Activated naive CD8-positive, alpha-beta T cell treated with anti-CD3 and anti-CD28 coated beads, Interleukin-2, amount 10 ng/mL, durations not matched to agents 7 days and 5 days (primary cell): ENCODE data around the gene UVSSA. TPM values are rescaled to one million over a fixed set of nuclear protein-coding genes. Genes with fewer than 3 reads are reported as not detected.
"Not testable (repeated sequence)": the region's sequence is repeated elsewhere in the genome, so short reads cannot be mapped to it uniquely, and the experiment has no call there.

ENCODE experiments used
- ATAC-seq: fragments of 150-1000 bp; cut with Tn5 transposase; one replicate; pipeline ENCODE4 v1.10.0; 2021; ENCODE audit warnings: low read depth, moderate library complexity
- POLR2A ChIA-PET: fragments of 350-600 bp; sonication (Branson Sonifier 250); formaldehyde crosslinking; loops from one replicate; lab custom pipeline; 2021; ENCODE audit warnings: antibody characterized with exemption; lab: Charles Lee
- DNase-seq: peaks from one replicate; pipeline ENCODE4 v3.0.0; 2021
- H3K27ac Mint-ChIP-seq: one replicate; pipeline ENCODE4 v1.8.0; 2022; ENCODE audit warnings: mild to moderate bottlenecking, mixed read lengths
- H3K27me3 Mint-ChIP-seq: one replicate; pipeline ENCODE4 v1.8.0; 2022; ENCODE audit warnings: mild to moderate bottlenecking, moderate library complexity, mixed read lengths
- H3K36me3 Mint-ChIP-seq: one replicate; pipeline ENCODE4 v1.8.0; 2021; ENCODE audit warnings: mild to moderate bottlenecking, mixed read lengths
- H3K4me1 Mint-ChIP-seq: one replicate; pipeline ENCODE4 v1.8.0; 2021; ENCODE audit warnings: mixed read lengths
- H3K4me3 Mint-ChIP-seq: one replicate; pipeline ENCODE4 v1.8.0; 2022; ENCODE audit warnings: mild to moderate bottlenecking, moderate library complexity, mixed read lengths
- H3K9me3 Mint-ChIP-seq: one replicate; pipeline ENCODE4 v1.8.0; 2021; ENCODE audit warnings: mixed read lengths
- total RNA-seq, 2 experiments: library from RNA; stranded (reverse); gene quantifications; one replicate each; pipeline ENCODE4 v1.2.3, GENCODE V29; 2021

The UVSSA gene
- total RNA-seq, 2 experiments from 2014 or later, result 30.0 to 30.9 TPM

DNA sequence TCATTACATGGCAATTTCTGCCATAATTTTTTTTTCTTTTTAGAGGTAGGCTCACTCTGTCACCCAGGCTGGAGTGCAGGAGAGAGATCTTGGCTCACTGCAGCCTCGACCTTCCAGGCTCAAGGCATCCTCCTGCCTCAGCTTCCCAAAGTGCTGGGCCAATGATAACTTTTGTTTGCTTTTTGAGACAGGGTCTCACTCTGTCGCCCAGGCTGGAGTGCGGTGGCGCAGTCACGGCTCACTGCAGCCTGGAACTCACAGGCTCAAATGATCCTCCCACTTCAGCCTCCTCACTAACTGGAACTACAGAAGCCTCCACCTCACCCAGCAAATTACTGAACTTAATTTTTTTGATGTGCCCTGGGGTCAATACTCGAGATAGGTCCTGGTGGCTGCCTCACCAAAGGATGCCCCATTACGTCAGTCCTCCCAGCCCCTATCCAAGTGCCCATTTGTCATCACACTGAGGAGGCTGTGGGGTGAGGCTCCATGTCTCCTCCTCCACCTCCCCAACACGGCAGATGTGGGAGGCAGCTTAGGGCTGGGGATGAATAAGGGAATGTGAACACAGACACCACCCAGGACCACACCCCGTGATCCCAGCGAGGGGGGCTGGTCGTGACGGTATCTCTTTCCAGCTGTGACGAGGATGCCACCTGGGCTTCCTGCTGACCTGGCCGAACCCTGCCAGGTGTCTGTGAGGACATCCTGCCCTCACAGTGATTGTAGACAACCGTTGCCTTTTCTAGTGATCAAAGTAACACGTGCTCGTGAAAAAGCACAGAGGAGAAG is 71.7 kb downstream of the UVSSA start:
- no peak for ATAC-seq
- POLR2A ChIA-PET, result no interaction called here
- Mint-ChIP-seq H3K36me3 (no peaks in the 10 kb centered on the region), H3K27me3 (peaks cover 13% of the 10 kb centered on the region), H3K27ac (no peak overlapping the region), H3K4me3 (no peak overlapping the region), H3K9me3 (no peaks in the 10 kb centered on the region), H3K4me1 (no peaks in the 10 kb centered on the region)
- DNase-seq, result no peak

DNA sequence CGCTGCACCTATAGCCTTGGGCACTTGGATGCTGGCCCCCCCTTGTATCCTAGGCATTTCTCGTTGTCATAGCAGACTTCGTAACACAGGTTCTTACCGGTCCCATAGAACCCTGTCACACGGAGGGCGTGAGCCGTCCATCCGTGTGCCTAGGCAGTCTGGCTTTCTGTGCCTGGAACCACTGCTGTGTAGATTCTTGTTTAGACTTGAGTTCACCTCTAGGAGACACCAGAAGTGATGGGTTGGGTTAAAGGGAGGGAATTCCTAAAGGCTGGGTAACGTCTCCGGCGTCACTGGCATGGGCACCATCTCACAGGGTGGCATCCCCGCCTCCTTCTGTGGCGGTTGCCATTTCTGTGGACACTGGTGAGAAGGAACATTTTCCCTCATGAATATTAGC is 72.7 kb downstream of the UVSSA start:
- Mint-ChIP-seq H3K9me3 (no peaks in the 10 kb centered on the region), H3K4me1 (no peaks in the 10 kb centered on the region)

DNA sequence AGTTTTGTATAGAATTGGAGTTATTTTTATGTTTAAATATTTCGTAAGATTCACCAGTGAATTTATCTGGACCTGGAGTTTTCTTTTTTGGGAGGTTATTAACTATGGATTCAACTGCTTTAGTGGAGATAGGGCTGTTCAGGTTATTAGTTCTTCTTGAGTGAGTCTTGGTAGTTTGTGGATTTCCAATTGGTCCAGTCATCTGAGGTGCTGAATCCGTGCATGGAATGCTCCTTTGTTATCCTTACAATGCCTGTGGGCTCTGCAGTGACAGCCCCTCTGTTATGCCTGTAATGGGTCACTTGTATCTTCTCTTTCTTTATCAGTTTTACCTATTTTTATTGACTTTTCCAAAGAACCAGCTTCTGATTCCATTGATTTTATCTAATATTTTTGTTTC is 74.6 kb downstream of the UVSSA start:
- Mint-ChIP-seq H3K9me3 (no peaks in the 10 kb centered on the region), H3K4me1 (no peaks in the 10 kb centered on the region), H3K4me3 (no peak overlapping the region), H3K27ac (no peak overlapping the region), H3K27me3 (peaks cover 9% of the 10 kb centered on the region), H3K36me3 (no peaks in the 10 kb centered on the region)
- DNase-seq, result no peak
- no peak for ATAC-seq
- POLR2A ChIA-PET, result no interaction called here

More for the DNA sequence above, 72.7 kb downstream of the UVSSA start:
- H3K36me3 Mint-ChIP-seq, result no peaks in the 10 kb centered on the region
- POLR2A ChIA-PET, result no interaction called here
- no peak overlapping the region for H3K4me3 Mint-ChIP-seq
- ATAC-seq, result no peak
- DNase-seq, result no peak
- peaks cover 10% of the 10 kb centered on the region for H3K27me3 Mint-ChIP-seq
- H3K27ac Mint-ChIP-seq, result no peak overlapping the region

DNA sequence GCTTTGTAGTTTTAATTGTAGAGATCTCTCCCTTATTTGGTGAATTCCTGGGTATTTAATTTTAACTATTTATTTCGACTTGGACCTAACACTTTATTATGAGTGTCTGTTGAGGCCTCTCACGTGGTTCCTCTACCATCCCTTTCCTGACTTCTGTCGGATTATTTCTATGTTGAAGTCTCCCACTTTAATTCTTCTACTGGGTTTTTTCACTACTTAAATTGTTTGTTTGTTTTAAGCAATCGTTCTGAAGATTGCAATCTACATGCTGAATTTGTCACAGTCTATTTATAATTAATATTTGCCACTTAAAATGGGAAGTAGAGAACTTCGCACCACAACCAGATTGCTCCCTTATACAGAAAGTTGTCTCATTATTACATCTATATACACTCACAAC is 80.0 kb downstream of the UVSSA start:
- Mint-ChIP-seq H3K27ac (no peak overlapping the region), H3K4me3 (no peak overlapping the region), H3K4me1 (no peaks in the 10 kb centered on the region), H3K27me3 (peaks cover 9% of the 10 kb centered on the region), H3K9me3 (no peaks in the 10 kb centered on the region), H3K36me3 (no peaks in the 10 kb centered on the region)
- DNase-seq (no peak), ATAC-seq (no peak)
- POLR2A ChIA-PET, result no interaction called here

DNA sequence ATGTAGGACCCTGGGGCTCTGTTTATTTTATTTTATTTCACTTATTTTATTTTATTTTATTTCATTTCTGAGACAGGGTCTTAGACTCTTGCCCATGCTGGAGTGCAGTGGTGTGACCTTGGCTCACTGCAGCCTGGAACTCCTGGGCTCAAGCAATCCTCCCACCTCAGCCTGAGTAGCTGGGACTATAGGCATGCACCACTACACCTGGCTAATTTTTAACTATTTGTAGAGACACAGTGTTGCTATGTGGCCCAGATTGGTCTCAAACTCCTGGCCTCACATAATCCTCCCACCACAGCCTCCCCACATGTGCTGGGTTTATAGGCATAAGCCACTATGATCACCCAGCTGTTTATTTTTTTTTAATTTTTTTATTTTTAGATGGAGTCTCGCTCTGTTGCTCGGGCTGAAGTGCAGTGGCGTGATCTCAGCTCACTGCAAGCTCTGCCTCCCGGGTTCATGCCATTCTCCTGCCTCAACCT is 96.7 kb downstream of the UVSSA start:
- H3K9me3 Mint-ChIP-seq, H3K4me1 Mint-ChIP-seq, H3K4me3 Mint-ChIP-seq, H3K27ac Mint-ChIP-seq, DNase-seq, POLR2A ChIA-PET, H3K27me3 Mint-ChIP-seq, ATAC-seq, H3K36me3 Mint-ChIP-seq: not testable (repeated sequence)

Other genes starting within 250 kb of the UVSSA start
- gene RNF212, start 233.6 kb upstream of the UVSSA start, total RNA-seq, result 1 to 10 TPM; 7.3 to 8.1 TPM
- gene SPON2, start 174.6 kb upstream of the UVSSA start, total RNA-seq, result 10 to 100 TPM; 18.5 to 18.8 TPM
- 100 to 1,000 TPM; 194 to 211 TPM for gene CTBP1, start 98.1 kb upstream of the UVSSA start, total RNA-seq
- 10 to 100 TPM; 73.2 to 82.9 TPM for gene MAEA, start 57.3 kb upstream of the UVSSA start, total RNA-seq
- gene NKX1-1, start 59.2 kb downstream of the UVSSA start, total RNA-seq, result not detected